GM23338 (cell line): ENCODE data around the gene CD276. TPM values are rescaled to one million over a fixed set of nuclear protein-coding genes. Genes with fewer than 3 reads are reported as not detected.

Experiments used
- ATAC-seq: fragments of 200-7000 bp; cut with Tn5 transposase; 3 replicates; pipeline ENCODE4 v1.9.1; 2020
- DNase-seq: peaks from one replicate; pipeline ENCODE4 v3.0.0-alpha.2; 2015; ENCODE audit warnings: low spot score
- H2AFZ ChIP-seq: fragments of 200-600 bp; sonication (generic); 2 replicates; pipeline ENCODE4 v1.8.0; 2016; ENCODE audit warnings: antibody characterized with exemption, mild to moderate bottlenecking, moderate library complexity
- H3F3A ChIP-seq: fragments of 200-600 bp; sonication (generic); replicated peaks from 2 replicates; pipeline ENCODE4 v1.8.0; 2017; ENCODE audit warnings: antibody characterized with exemption, mixed run types, low read depth
- H3K27ac ChIP-seq: fragments of 200-600 bp; sonication (generic); 2 replicates; pipeline ENCODE4 v1.6.1; 2016; ENCODE audit warnings: low read depth
- H3K27me3 ChIP-seq: fragments of 200-600 bp; sonication (generic); 2 replicates; pipeline ENCODE4 v1.8.0; 2016; ENCODE audit warnings: mild to moderate bottlenecking, mixed run types, moderate library complexity; ENCODE audit not compliant: insufficient read depth
- H3K36me3 ChIP-seq: fragments of 200-600 bp; sonication (generic); 2 replicates; pipeline ENCODE4 v1.8.0; 2016; ENCODE audit warnings: mild to moderate bottlenecking; ENCODE audit not compliant: insufficient read depth
- H3K4me1 ChIP-seq: fragments of 200-600 bp; sonication (generic); 2 replicates; pipeline ENCODE4 v1.8.0; 2016; ENCODE audit warnings: mild to moderate bottlenecking, moderate library complexity; ENCODE audit not compliant: insufficient read depth
- H3K4me2 ChIP-seq: fragments of 200-600 bp; sonication (generic); 2 replicates; pipeline ENCODE4 v1.7.1; 2017; ENCODE audit warnings: mixed run types
- H3K4me3 ChIP-seq: fragments of 200-600 bp; sonication (generic); 2 replicates; pipeline ENCODE4 v1.6.1; 2016; ENCODE audit warnings: mixed run types
- H3K79me2 ChIP-seq: fragments of 200-600 bp; sonication (generic); replicated peaks from 2 replicates; pipeline ENCODE4 v1.8.0; 2017; ENCODE audit warnings: mild to moderate bottlenecking; ENCODE audit not compliant: insufficient read depth
- H3K9me2 ChIP-seq: fragments of 200-600 bp; sonication (generic); 2 replicates; pipeline ENCODE4 v1.8.0; 2017; ENCODE audit not compliant: insufficient read depth
- H4K20me1 ChIP-seq: fragments of 200-600 bp; sonication (generic); replicated peaks from 2 replicates; pipeline ENCODE4 v1.8.0; 2017; ENCODE audit warnings: mild to moderate bottlenecking; ENCODE audit not compliant: insufficient read depth
- H3K27ac Mint-ChIP-seq: 2 replicates; pipeline ENCODE4 v1.8.0; 2020; ENCODE audit warnings: inconsistent platforms, mild to moderate bottlenecking, moderate library complexity, mixed read lengths
- H3K27me3 Mint-ChIP-seq: 3 replicates; pipeline ENCODE4 v1.8.0; 2022; ENCODE audit warnings: low read depth, mild to moderate bottlenecking, moderate library complexity, mixed read lengths, inconsistent platforms; ENCODE audit not compliant: insufficient read depth, poor library complexity
- H3K36me3 Mint-ChIP-seq: 3 replicates; pipeline ENCODE4 v1.8.0; 2021; ENCODE audit warnings: low read depth, mild to moderate bottlenecking, inconsistent platforms, moderate library complexity, mixed read lengths
- H3K4me1 Mint-ChIP-seq: 3 replicates; pipeline ENCODE4 v1.8.0; 2020; ENCODE audit warnings: mild to moderate bottlenecking, inconsistent platforms, mixed read lengths
- H3K4me3 Mint-ChIP-seq: 3 replicates; pipeline ENCODE4 v1.8.0; 2021; ENCODE audit warnings: moderate library complexity, mild to moderate bottlenecking, inconsistent platforms, mixed read lengths
- H3K9me3 Mint-ChIP-seq: 3 replicates; pipeline ENCODE4 v1.8.0; 2020; ENCODE audit warnings: moderate library complexity, mild to moderate bottlenecking, inconsistent platforms, mixed read lengths
- CREB1 ChIP-seq: fragments of 250-450 bp; sonication (Bioruptor Pico); IDR thresholded peaks from 2 replicates; pipeline ENCODE4 v1.5.0; 2020; ENCODE audit warnings: low read depth, mild to moderate bottlenecking, moderate library complexity
- EZH2phosphoT487 ChIP-seq: fragments of 200-600 bp; sonication (generic); IDR thresholded peaks from one replicate; pipeline ENCODE4 v1.8.1; 2018; ENCODE audit warnings: antibody characterized with exemption; ENCODE audit not compliant: unreplicated experiment
- JUNB ChIP-seq: IDR thresholded peaks from one replicate; pipeline ENCODE4 v1.6.1; 2016; ENCODE audit warnings: antibody characterized with exemption; ENCODE audit not compliant: unreplicated experiment
- NANOG ChIP-seq: IDR thresholded peaks from 2 replicates; pipeline ENCODE4 v1.6.1; 2016; ENCODE audit warnings: antibody characterized with exemption, borderline replicate concordance
- STAT1 ChIP-seq: IDR thresholded peaks from one replicate; pipeline ENCODE4 v1.6.1; 2016; ENCODE audit warnings: antibody characterized with exemption; ENCODE audit not compliant: unreplicated experiment
- ZNF114 ChIP-seq: fragments of 250-450 bp; sonication (Bioruptor Pico); IDR thresholded peaks from 2 replicates; pipeline ENCODE4 v1.5.0; 2020; ENCODE audit warnings: mild to moderate bottlenecking, moderate library complexity
- ZNF331 ChIP-seq: fragments of 250-450 bp; sonication (Bioruptor Pico); IDR thresholded peaks from 2 replicates; pipeline ENCODE4 v1.5.0; 2020; ENCODE audit warnings: low read depth, mild to moderate bottlenecking, moderate library complexity
- polyA plus RNA-seq: library from polyadenylated mRNA; unstranded; fragments of >200 nt; fragmentation: Nextera tagmentation; extraction: Ambion mirVana; gene quantifications from 2 replicates; pipeline ENCODE4 v1.2.1, GENCODE V29; 2016
- total RNA-seq: library from RNA; depleted of rRNA; stranded (reverse); fragments of >200 nt; shearing (Covaris generic); gene quantifications from 2 replicates; pipeline ENCODE4 v1.2.3, GENCODE V29; 2014
- TF ChIP-seq, protein P1 (sequence below): fragments of 250-450 bp; sonication (Bioruptor Pico); IDR thresholded peaks from 2 replicates; pipeline ENCODE4 v1.5.0; 2020; ENCODE audit warnings: mild to moderate bottlenecking, moderate library complexity
- TF ChIP-seq, protein P2 (sequence below), 2 experiments: fragments of 200-600 bp in 1 of 2; sonication (generic) in 1 of 2; conservative IDR thresholded peaks; 2 replicates each; pipeline versions ENCODE4 v1.5.1 to v1.6.1; 2016 to 2017; ENCODE audit warnings: antibody characterized with exemption in 2 of 2, low read depth in 2 of 2, mild to moderate bottlenecking in 2 of 2, moderate library complexity in 1 of 2

The CD276 gene
- total and polyA plus RNA-seq, 2 experiments from 2014 or later: 60.9 to 158 TPM

DNA sequence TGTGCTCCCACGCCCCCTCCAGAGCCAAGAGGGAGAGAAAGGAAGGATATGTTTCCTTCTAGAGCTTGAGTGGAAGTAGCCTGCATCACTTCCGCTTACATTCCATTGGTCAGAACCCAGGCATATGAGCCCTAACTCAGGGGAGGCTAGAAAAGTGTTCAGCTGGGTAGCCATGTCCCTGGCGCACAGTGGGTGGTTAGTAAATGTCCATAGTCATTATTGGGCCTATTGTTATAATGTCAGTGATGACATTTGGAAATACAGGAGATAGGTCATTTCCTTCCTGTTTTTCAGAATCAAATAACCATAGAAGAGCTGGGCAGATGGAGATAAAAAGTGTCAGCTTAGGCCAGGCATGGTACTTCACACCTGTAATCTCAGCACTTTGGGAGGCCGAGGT is 27.3 kb downstream of the CD276 start:
- Mint-ChIP-seq H3K4me1 (no peaks in the 10 kb centered on the region), H3K27me3 (peaks cover 17% of the 10 kb centered on the region), H3K4me3 (no peak overlapping the region), H3K27ac (no peak overlapping the region), H3K36me3 (peaks cover 62% of the 10 kb centered on the region), H3K9me3 (no peaks in the 10 kb centered on the region)
- H3K36me3 ChIP-seq: no peaks in the 10 kb centered on the region; the same call in 1 of the 2 replicates
- no peak overlapping the region for H2AFZ ChIP-seq
- H3K4me1 ChIP-seq: no peaks in the 10 kb centered on the region
- no peak overlapping the region for H3K4me2 ChIP-seq
- no peaks in the 10 kb centered on the region for H3K9me2 ChIP-seq
- H3K4me3 ChIP-seq: no peak overlapping the region
- TF ChIP-seq NANOG (no peak), ZNF114 (CRISPR knock-in tag) (no peak), JUNB (no peak), ZNF331 (CRISPR knock-in tag) (no peak), EZH2phosphoT487 (no peak), STAT1 (no peak), CREB1 (CRISPR knock-in tag) (no peak)
- TF ChIP-seq, protein P1, sequence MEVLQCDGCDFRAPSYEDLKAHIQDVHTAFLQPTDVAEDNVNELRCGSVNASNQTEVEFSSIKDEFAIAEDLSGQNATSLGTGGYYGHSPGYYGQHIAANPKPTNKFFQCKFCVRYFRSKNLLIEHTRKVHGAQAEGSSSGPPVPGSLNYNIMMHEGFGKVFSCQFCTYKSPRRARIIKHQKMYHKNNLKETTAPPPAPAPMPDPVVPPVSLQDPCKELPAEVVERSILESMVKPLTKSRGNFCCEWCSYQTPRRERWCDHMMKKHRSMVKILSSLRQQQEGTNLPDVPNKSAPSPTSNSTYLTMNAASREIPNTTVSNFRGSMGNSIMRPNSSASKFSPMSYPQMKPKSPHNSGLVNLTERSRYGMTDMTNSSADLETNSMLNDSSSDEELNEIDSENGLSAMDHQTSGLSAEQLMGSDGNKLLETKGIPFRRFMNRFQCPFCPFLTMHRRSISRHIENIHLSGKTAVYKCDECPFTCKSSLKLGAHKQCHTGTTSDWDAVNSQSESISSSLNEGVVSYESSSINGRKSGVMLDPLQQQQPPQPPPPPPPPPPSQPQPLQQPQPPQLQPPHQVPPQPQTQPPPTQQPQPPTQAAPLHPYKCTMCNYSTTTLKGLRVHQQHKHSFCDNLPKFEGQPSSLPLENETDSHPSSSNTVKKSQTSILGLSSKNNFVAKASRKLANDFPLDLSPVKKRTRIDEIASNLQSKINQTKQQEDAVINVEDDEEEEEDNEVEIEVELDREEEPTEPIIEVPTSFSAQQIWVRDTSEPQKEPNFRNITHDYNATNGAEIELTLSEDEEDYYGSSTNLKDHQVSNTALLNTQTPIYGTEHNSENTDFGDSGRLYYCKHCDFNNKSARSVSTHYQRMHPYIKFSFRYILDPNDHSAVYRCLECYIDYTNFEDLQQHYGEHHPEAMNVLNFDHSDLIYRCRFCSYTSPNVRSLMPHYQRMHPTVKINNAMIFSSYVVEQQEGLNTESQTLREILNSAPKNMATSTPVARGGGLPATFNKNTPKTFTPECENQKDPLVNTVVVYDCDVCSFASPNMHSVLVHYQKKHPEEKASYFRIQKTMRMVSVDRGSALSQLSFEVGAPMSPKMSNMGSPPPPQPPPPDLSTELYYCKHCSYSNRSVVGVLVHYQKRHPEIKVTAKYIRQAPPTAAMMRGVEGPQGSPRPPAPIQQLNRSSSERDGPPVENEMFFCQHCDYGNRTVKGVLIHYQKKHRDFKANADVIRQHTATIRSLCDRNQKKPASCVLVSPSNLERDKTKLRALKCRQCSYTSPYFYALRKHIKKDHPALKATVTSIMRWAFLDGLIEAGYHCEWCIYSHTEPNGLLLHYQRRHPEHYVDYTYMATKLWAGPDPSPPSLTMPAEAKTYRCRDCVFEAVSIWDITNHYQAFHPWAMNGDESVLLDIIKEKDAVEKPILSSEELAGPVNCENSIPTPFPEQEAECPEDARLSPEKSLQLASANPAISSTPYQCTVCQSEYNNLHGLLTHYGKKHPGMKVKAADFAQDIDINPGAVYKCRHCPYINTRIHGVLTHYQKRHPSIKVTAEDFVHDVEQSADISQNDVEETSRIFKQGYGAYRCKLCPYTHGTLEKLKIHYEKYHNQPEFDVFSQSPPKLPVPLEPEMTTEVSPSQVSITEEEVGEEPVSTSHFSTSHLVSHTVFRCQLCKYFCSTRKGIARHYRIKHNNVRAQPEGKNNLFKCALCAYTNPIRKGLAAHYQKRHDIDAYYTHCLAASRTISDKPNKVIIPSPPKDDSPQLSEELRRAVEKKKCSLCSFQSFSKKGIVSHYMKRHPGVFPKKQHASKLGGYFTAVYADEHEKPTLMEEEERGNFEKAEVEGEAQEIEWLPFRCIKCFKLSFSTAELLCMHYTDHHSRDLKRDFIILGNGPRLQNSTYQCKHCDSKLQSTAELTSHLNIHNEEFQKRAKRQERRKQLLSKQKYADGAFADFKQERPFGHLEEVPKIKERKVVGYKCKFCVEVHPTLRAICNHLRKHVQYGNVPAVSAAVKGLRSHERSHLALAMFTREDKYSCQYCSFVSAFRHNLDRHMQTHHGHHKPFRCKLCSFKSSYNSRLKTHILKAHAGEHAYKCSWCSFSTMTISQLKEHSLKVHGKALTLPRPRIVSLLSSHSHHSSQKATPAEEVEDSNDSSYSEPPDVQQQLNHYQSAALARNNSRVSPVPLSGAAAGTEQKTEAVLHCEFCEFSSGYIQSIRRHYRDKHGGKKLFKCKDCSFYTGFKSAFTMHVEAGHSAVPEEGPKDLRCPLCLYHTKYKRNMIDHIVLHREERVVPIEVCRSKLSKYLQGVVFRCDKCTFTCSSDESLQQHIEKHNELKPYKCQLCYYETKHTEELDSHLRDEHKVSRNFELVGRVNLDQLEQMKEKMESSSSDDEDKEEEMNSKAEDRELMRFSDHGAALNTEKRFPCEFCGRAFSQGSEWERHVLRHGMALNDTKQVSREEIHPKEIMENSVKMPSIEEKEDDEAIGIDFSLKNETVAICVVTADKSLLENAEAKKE (CRISPR knock-in tag): no peak
- TF ChIP-seq, protein P2, sequence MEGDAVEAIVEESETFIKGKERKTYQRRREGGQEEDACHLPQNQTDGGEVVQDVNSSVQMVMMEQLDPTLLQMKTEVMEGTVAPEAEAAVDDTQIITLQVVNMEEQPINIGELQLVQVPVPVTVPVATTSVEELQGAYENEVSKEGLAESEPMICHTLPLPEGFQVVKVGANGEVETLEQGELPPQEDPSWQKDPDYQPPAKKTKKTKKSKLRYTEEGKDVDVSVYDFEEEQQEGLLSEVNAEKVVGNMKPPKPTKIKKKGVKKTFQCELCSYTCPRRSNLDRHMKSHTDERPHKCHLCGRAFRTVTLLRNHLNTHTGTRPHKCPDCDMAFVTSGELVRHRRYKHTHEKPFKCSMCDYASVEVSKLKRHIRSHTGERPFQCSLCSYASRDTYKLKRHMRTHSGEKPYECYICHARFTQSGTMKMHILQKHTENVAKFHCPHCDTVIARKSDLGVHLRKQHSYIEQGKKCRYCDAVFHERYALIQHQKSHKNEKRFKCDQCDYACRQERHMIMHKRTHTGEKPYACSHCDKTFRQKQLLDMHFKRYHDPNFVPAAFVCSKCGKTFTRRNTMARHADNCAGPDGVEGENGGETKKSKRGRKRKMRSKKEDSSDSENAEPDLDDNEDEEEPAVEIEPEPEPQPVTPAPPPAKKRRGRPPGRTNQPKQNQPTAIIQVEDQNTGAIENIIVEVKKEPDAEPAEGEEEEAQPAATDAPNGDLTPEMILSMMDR (conservative IDR thresholded peaks at IDR 0.05; ENCODE audit: low read depth in 2 of 2): no peak
- no peaks in the 10 kb centered on the region for H3K27me3 ChIP-seq
- no peaks in the 10 kb centered on the region for H3F3A ChIP-seq
- H3K27ac ChIP-seq: no peak overlapping the region
- DNase-seq (no peak), ATAC-seq (no peak)
- no peaks in the 10 kb centered on the region for H3K79me2 ChIP-seq
- peaks cover 2% of the 10 kb centered on the region for H4K20me1 ChIP-seq
